Left hindlimb (tissue), 1 donor: ENCODE results near the gene CLSTN1.

Experiments used
- DNase-seq: peaks from one replicate; pipeline ENCODE4 v3.0.0-alpha.2; 2018

Gene CLSTN1

DNA sequence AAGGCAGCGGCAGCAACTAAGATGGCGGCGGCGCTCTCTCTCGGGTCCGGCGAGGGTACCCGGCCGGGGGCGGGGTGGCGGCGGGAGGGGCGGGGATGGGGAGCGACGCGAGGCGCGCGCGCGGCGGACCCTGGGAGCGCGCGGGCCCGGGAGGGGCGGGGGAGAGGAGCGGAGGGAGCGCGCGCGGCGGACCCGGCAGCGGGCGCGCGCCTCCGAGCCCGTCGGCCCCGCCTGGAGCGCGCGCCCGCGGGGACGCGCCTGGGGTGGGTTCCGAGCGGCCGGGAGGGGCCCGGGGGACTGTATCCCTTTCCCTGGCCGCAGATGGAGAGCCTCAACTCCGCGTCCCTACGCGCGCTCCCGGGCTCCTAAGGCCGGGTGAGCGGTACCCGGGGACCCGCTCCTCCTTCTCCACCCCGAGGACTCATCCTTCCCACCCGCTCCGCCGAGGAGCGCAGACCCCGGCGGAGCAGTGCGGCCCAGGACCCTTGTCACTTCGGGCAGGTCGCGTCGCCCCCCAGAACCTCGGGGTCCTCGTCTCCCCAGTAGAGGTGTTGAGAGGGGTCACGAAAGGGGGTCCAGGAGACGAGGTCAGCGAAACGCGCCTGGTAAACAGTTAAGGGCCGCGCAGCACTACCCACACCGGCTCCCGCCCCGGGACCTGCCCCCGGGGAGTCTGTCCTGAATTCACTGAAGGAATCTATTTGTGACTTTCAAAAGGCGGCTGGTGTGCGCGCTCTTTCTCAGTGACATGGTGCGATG lies at the start of gene CLSTN1:
Gene CLSTN1 (minus strand): TSS at position 23 of the 759 bp plus-strand sequence. CDS start 232 bp downstream, outside the sequence.
- peak; percentile 94 for DNase-seq

DNA sequence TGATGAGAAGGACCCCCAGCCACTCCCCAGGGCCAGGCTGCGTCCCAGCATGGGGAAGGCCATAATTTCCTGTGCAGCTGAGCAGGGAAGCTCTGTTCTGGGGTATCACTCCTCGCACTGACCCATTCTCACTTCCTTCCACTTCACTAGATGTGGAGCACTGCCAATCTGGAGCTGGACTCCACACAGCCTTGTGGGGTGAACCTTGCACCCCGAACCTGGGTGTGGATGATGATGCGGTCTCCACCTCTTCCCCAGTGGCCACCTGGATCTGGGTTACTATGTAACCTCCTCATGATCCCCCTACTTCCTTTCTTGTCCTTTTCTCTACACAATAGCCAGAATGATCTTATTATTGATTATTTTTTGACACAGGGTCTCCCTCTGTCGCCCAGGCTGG lies 49.6 kb upstream of the CLSTN1 start:
- DNase-seq = no peak

DNA sequence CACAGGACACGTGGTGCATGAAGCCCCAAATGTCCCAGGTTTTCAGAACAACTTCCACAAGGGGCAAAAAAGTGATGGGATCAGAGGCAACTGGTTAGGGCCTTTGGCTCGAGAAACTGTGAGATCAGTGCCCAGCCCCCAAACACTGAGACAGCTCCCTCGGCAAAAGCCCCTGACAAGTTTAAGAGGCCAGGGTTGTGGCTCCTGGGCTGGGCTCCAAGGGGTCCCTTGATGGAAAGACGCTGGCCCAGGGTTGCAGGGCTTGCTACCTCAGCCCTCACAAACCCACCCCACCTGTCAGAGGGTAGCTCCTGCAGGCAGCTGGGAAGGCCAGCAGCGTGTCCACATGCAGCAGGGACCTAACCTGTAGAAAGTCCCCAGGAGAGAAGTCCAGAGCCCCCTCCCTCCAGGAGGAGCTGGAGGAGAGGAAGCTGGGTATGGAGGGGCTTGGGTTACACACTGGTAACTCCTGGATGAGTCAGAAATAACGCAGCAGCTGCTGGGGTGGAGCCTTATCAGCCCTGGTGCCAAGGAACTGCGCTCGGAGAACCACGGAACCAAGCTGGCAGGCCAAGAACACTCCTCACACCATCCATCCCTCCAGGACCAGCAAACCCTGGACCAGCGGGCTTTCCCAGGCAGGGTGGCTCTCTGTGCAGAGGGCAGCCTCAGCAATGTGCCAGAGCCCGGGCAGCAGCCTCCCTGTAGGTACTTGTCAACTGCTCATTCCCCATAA lies 48.8 kb upstream of the CLSTN1 start:
- no peak for DNase-seq

DNA sequence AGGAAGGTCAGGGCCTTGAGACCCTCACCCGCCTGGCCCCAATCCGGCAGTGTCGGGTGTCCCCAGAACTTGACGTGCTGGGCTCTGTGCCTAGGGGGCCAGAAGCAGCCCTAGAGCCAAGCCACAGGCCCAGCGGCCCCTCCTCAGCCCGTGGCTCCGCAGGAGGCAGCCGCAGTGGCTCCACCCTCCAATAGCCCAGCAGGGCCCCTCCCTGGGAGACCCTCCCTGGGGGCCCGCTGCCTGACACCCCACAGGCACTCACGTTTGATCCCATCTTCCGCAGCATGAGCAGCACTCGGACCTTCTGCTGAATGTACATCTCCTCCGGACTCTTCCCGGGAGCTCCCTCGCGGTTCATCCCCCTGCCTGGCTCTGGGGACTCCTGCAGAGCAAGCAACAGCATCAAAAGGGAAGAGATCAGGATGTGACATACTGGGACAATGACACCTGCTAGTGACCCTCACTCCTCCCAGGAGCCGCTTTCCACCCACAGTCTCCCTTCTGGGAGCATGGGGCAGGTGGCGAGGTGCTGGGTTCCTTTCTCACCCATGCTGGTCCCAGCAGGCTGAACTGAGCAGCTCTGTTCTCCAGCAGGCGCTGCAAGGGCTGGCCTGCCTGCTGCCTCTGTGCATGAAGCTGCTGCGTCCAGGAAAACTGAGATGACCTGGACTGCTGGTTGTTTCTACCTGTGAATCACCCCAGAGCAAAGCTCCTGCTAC lies 48.1 kb upstream of the CLSTN1 start:
- DNase-seq = no peak

DNA sequence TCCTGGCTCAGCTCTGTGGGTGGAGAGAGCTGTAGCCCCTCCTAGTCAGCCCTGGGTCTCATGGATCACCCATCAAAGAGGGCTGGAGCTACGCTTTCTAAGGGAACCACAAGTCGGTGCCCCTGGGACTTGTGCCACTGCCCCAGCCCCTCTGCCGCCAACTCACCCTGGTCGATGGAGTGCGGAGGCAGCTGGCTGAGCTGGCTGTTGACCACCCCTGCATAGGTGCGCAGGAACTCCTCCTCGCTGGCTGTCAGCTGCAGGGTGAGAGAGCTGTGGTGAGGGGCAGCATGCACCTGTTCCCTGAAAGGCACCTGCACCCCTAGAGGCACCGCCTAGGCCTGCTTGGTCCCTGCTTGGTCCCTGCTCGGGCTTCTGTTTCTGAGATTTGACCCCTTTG lies 47.3 kb upstream of the CLSTN1 start:
- no peak for DNase-seq

DNA sequence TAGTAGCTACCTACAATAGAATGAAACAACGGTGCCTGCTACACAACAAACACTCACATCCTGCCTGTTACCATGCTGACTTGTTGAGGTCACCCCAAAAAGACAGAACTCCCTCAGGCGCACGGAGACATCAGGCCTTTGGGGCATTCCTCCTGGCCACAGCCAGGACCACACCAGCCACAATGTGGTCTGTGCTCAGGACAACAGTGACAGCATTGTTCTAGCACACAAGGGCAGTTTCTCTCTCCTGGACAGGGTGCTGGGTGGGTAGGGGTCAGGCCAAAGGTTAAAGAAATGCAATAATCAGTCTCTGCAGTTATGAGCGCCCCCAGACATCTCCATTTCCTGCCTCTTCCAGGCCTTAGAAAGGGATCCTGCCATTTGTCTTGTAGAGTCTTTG lies 46.8 kb upstream of the CLSTN1 start:
- DNase-seq = no peak

DNA sequence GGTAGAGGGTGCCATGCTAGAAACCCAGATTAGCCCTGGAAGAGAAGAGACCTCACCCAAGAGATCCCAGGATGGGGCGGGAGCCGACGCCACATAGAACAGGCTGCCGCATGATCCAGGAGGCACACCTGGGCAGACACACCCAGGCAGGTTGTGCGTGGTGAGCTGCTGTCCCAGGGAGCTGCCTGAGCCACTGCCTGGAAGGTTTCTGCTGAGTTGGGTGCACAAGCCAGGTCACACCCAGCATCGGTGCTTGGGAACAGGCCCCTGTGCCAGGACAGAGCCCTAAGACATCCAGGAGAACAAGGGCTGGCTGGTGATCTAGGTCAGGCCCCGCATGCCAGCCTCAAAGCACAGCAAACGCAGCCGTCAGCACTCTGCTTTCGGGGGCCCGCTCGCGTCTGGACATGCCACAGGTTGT lies 46.1 kb upstream of the CLSTN1 start:
- DNase-seq = no peak

DNA sequence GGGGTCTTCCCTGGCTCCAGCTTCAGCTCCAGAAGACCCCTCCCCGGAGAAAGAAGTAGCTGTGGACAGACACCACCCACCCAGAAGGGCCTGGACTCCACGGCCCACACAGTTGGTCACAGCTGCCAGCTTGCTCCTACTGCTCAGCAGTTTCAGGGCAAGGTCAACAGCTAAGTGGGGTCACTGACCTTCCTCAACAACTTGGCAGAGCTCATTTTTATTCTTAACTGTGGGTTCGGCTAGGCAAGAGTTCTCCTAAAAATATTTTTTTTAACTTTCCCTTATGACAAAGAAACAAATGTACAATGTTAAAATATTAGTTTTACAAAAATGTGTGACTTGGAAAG lies 44.5 kb upstream of the CLSTN1 start:
- no peak for DNase-seq

DNA sequence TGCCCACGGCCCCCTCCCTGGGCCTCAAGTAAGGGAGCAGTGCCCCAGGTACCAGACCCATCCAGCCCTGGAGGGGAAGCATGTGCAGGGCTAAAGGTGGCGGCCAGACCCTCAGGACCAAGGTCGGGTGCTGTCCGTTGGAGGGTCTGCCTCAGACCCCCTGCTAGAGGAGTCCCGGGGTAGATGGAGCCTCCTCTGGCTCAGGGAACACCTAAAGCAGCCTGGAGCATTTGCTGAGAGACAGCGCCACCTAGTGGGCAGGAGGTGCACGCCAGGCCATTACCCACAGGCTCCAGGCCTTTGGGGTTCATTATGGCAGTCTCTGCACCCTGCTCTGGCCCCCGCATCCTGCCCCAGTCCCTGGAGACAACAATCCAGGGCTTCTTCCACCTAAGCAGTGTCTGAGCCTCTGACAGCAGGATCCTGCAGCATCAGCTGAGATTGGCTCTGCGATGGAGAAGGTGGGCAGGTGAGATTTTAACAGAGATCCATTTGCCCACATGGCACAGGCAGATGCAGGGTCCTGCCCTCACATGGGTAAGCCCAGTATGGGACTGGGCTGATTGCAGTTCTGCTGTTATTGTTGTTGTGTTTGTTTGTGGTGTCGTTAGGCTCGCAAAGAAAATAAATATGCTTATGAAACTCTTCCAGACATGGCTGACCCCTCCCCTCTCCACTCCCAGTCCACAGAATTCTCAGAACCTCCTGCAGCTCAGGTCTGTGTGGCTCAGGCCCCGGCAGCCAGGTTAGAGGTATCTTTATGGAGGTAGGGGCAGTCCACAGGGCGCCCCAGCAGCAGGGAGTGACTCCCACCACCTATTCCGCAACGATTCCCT lies 43.9 kb upstream of the CLSTN1 start:
- DNase-seq = peak; percentile 79

DNA sequence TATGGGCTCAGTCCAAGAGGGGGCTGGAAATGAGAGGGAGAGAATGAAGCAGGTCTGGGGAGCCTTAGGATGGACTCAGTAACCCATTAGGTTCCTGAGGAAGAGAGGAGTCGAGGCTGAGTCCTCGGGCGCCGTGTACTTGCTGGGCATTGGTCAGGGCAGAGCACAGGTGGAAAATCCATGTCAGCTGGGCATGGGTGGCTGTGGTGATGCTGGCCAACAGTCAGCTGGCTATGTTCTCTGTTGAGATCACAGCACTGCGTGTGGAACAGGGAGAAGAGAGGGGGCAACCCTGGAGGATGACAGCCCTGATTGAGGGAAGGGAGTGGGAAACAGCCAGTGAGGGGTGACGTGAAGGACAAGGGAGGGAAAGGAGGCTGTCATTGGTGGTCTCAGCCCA lies 43.1 kb upstream of the CLSTN1 start:
- DNase-seq = no peak

DNA sequence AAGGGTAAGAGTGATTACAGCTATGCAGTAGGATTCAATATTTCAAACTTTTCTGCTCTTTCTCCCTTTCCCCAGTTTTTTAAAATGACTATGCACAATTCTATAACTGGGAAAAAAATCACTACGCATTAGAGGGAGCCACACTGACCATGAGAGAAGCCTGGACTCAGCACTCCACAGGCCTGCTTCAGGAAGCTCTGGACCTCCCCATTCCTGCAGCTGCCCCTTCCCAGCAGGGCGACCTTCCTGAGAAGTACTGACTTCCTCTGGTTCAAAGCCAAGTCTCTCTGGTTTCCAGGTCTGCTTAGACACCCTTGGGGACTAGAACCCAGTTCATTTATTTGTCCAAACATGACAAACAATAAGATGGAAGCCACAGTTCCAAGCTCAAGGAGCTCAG lies 42.0 kb upstream of the CLSTN1 start:
- no peak for DNase-seq

DNA sequence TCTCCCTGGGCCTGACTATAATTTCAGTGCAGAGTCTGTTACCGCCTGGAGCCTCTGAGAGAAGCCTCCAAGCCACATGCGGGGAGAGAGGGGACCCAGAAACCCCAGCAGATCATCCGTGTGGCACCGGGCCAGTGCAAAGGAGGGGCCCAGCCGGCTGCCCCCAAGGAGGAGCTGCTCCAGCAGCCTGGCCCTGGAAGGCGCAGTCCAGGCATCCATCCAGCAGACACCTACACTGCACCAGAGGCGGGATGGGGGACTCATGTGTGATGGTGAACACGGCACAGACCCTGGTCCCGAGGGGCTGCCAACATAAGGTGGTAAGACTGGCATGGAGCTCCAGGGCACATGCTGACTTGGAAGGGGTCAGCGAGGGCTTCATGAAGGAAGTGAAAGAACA lies 39.6 kb upstream of the CLSTN1 start:
- DNase-seq = no peak

DNA sequence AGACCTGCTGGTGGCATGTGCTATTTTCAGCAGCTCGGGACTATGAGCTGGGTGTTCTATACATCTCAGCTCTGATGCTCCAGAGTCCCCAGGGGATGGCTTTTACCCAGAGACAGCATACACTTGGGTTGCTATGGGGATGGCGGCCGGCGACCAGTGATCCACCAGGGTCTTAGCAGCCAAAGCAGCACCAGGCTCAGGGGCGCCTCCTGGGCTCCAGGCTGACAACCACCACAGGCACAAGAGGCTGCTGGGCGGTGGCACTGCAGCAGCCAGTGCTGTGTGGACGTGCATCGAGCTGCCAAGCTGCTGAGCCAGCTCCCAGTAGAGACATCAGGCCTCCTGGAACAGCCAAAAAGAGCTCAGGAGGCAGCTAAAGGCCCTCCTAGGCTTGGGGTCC lies 37.6 kb upstream of the CLSTN1 start:
- DNase-seq = no peak

DNA sequence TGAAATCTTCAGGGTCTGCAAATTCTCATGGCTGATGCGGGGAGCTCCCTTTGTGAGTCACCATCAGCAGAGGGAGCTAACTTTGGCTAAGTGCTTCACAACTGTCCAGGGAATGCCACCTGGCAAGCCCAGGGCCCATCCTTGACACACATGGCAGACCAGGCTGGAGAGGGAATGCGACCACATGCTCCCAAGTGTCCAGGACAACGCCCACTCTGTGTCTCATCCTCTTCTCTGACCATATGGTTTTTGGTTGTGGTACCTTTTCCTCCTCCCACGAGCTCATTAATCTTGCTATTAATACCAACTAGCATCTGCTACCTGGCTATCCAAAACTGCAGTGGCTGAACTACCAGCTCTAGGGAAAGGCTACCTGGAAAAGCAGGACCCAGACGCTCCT lies 37.1 kb upstream of the CLSTN1 start:
- DNase-seq = no peak

DNA sequence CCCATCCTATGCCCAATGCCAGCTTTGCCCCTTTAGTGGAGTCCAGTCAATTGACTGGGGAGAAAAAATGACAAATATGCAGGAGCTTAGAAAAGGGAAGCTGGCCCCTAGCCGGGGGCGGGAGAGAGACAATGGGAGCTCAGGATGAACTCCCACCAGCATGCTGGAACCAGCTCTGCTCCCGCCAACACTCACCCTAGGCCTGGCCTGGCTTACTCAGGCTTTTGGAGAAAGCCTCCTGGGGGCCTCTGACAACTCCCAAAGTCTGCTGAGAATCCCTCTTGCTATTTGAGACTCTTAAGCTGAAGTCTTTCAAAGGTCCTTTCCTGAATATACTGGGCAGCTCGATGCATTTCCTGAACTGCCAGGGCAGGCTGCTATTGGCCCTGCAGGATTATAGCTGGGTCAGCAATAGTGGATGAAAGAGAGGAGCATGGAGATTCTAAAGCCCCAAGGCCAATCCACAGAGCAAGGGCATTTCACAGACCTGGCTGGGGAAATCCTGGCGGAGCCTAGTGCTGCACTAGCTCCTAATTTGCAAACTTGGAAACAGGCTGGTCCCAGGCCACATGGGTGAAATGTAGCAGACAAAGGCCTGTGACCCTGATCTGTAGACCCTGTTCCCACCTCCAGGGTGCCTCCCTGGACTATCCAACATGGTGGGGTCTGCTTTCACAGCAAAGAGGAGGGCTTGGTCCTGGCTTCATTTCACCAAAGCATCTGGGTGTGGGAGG lies 35.7 kb upstream of the CLSTN1 start:
- DNase-seq = peak; percentile 15

DNA sequence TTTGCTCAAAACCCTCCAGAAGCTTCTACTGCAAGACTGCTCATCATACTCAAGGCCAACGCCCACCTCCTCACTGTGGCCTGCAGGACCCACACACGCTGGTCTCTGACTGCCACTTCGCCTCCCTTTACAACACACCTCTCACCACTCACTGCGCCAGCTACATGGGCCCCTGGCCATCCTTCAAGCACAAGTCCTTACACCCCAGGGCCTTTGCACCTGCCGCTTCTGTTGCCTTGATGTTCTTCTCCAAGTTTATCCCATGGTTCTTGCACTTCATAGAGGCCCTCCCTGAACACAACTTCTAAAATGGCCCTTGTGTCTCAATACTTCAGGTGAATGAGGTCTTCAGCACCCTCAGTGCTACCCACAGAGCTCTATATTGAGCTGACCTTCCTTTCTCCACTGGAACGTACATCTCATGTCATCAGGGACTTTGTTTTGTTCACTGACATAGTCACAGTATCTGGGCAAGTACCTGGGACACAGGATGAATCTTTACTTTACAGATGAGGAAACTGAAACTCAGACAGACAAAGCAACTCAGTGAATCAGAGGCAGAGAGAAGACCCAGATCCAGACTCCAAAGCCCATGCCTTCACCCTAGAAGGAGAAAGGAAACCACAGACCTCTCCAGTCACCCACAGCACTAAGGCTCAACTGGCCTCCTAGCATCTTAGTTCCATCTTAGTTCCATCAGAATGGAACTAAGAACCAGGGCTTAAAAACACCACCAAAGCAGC lies 34.7 kb upstream of the CLSTN1 start:
- DNase-seq = no peak

DNA sequence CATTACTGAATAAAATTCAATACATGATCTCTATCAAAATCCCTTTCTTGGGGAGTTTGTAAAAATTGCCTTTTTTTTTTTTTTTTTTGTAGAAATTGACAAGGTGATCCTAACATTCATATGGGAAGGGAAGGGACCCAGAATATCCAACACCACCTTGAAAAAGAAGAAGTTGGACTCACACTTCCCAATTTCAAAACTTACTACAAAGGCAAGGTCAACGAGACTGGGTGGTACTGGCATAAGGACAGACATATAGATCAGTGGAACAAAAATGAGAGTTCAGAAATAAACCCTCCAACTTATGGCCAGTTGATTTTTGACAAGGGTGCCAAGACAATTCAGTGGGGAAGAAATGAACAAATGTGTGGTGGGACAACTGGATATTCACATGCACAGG lies 31.4 kb upstream of the CLSTN1 start:
- no peak for DNase-seq

DNA sequence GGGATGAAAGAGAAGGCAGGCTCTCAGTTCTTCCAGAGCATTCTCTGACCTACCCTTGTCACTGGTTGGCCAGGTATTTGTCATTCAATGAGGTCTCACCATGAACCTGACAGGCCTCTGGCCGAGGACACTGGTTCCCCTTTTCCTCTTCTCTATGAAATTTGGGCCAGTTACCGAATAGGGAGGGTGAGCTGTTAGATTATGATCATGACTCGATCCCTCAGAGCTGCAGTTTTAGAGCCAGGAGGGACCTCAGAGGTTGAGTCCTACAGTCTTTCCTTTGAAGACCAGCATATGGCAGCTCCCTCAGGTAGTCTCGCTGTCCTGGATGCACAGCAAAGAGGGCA lies 29.5 kb upstream of the CLSTN1 start:
- no peak for DNase-seq

DNA sequence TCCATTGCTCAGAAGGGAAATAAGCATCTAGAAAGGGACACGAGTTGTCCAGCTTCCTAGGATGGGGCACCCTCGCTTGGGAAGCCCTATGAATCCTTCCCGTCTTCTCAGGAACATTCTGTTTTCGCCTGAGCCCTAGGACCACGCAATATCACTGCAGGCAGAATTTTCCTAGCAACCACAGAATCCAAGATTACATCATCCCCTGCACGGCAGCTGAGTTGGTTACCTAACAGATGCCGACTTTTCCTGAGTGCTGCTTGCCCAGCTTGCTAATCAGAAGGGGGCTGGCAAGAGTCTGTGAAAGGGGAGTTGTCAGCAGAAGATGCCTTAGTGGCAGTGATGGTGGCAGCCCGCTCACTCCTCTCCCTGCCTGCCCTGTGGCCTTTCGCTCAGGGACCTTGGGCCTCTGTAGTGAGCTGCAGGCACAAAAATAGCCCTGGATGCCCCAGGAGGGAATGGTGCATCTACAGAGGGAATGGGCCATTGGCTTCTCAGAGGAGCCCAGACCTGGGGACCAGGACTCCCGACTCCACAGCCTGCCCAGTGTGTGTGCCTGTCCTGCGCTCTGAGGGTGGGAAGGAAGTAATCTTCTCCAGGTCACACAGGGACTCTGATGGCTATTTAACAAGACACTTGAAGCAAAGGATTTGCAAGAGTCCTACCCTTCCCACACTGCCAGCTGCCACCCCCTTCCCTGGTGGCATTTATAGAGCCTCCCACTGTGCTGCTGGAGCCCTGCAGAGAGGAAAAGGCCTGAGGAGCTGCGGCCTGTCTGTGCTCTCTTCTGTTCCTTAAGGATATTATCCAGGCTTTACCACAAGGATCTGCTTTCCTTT lies 28.9 kb upstream of the CLSTN1 start:
- DNase-seq = no peak

DNA sequence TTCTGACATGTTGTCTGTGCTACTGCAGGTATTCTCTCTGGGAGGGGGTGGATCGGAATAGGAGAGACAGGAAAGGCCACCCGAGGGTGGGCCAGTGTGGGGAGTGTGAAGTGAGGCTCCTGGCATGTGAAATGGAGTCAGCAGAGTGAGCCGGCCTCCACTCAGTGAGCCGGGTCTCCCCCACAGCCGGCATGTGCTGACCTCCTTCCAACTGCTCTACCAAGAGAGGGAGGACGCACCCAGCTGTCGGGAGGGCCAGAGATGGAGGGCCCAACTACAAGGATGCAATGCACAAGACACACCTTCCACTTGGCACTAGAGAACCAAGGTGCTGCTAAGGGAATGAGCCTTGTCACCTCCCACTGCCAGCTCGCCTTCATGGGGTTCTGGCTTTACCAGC lies 28.2 kb upstream of the CLSTN1 start:
- no peak for DNase-seq
